Raji (cell line): Measurements from ENCODE around the gene SYT9.
A peak's percentile ranks its signal among the peaks of the same experiment; 100 is the strongest.

Experiments
- POLR2A ChIP-seq: IDR thresholded peaks from 2 replicates; pipeline ENCODE4 v1.6.1; 2011; ENCODE audit warnings: low read depth, low read length, control low read depth; ENCODE audit not compliant: insufficient read depth

Gene SYT9

DNA sequence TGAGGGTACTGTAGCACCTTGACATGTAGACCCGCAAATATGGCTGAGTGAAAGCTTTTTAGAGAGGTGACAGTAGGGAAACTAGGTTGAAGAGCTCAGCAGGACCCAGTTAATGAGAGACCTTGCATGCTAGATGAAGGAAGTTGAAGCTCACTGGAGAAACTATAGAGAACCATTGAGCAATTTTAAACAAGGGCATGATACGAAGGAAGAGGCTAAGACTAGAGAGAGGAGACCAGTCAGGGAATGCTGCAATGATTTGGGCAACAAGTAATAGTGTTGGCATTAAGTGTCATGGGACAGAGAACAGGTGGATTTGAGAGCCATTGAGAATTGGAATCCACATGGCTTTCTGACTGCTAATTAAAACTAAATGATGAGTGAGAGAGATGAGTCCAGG is 237.7 kb downstream of the SYT9 start:
- no peak for TF ChIP-seq POLR2A

DNA sequence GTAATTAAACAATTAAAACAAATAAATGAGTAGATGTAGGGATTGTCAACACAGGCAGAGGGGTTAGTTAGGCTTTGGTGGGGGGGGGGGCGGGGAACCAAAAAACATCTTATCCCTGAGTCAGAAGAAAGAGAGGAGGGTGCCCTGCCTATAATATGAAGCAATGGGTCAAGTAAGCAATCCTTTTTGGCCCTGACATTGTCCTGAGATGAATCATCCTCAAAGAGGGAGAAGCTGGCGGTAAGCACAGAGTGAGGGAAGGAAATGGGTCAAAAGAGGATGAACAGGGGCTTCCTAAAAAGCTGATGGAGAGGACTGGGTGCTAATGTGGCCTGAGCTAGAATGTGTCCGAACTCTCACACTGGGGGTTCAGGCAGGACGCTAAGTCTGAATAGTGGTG is 238.3 kb downstream of the SYT9 start:
- TF ChIP-seq POLR2A, result no peak

DNA sequence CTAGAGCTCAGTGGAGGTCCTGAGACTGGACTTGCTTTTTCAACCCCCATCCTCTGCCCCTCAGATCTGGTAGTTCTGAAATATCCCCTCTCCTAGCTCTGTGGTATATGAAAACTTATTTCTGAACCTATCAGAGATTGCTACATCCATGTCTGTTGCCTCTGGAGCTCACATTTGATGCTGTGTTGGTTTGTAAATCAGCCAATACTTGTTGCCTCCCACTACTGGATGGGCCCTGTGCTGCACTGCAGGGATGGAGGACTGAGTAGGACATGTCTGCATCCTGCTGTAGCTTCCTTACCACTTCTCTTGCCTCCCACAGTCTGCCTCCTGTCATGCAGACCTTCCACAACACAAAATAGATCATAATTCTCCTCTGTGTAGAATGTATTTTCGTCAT is 238.8 kb downstream of the SYT9 start:
- no peak for TF ChIP-seq POLR2A

DNA sequence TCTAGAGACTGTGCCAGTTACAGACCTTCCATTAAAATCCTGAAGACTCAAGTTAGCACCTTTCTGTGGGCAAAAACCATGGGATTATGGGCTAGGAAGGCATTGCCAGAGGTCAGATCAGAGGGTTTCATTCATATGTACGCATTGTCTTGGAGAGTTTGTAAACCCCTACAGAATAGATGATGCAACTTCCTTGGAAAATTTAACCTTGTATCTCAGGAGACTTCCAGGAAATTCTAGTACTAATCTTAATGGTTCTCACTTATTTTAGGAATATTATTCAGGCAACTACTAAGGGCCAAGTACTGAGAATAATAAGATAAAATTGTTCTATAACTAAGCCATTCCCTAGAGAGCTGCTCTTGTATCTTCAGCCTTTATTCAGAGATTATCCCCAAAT is 240.5 kb downstream of the SYT9 start:
- TF ChIP-seq POLR2A, result no peak

DNA sequence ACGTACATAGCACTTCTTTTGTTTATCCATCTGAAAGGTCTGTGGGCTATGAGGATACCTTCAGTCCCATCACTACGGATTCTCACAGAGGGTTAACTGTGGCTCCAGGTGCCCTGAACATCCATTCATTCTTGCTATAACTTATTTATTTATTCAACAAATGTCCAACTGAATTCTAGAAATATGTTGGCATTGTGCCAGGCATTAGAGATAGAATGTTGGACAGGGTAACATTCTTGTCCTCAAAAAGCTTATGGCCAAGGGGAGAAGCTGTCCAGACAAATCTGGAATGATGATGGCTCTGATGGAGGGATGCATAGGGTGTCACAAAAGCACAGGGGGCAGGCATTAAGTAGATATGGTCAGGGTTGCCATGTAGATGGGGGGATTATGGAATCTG is 242.0 kb downstream of the SYT9 start:
- no peak for TF ChIP-seq POLR2A

DNA sequence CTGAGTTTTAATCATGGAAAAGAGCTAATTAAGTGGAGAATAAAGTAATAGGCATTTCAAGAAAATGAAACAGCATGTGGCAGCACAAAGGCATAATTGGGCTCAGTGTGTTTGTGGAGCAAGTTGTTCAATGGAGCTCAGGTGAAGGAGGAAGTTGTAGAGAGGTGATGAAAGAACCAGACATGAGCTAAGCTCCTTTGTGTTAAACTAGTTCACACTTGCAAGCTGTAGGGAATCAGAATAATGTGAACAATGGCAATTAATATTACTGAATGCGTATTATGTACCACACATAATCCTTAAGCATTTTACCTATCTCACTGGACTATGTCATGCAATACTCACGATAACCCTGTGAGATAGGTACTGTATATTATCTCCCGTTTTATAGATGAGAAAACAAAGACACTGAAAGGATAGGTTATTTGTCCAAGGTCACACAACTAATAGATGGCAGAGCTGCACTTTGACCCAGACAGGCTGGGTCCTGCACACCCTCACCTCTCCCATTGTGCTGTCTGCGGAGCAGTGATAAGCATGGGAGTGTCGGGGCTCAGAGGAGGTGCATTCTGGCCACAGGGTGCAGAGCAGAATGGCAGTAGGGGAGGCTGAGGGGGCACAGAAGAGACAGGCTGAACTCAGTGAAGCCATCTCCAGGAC is 242.5 kb downstream of the SYT9 start:
- TF ChIP-seq POLR2A, result no peak

DNA sequence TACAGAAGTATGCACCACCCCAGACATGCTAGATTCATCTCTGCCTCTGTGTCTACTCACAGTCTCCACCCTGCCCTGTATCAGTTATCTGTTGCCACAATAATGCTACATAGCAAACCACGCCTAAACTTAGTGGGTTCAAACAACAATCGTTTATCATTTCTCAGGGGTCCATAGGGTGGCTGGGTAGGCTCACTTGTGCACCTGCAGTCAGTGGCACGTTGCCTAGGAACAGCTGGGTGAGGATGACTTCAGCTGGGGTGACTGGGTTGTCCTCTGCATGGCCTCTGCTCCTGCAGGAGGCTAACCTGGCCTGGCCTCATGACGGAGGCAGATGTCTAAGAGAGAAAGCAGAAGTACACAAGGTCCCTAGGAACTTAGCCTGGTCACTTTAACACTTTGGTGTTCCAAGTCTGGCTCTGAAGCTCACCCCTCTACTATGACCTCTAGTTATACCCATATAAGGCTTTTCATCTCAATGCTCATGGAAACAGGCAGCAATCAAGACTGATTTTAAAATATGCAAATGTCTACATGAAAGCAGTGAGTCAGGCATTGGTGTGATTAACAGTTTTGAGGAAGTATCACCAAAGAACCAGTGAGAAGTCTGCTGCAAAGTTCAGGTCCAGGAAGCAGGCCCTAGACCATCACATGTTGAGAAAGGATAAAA is 244.3 kb downstream of the SYT9 start:
- TF ChIP-seq POLR2A, result peak; percentile 53; the same call in 1 of the 2 replicates

DNA sequence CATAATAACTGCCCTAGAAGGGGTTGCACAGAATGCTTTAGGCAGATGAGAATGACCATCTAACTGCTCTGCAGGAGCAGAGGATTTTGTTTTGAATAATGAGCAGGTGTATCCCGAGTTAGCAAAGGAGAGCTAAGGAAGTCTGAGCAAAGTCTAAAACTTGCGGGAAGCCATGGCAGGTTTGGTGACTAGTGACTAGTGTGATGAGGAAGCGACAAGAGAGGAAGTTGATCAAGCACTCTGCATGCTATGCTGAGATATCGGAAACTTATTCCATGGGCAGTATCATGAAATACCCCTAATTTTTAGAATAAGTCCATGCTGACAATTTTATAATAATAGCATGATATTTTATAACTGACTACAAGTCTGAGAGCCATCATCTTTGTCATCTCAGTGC is 246.5 kb downstream of the SYT9 start:
- TF ChIP-seq POLR2A, result no peak

DNA sequence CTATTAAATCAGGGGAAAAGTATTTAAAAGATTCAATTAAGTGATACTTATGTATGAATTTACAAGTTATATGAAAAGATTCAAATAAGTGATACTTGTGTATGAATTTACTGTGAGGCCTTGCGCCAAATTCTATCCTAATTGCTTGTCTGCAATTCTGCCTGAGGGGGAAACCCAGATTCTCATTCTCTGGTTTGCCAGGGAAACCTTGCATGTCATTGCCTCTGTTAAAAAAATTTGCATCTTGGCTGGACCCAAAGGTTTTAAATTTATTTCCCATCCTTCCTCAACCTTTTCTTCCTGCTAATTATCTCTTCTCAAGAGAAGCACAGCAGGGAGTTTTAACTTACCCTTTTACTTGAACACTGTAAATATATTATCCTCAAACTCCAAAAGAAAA is 247.4 kb downstream of the SYT9 start:
- TF ChIP-seq POLR2A, result no peak

DNA sequence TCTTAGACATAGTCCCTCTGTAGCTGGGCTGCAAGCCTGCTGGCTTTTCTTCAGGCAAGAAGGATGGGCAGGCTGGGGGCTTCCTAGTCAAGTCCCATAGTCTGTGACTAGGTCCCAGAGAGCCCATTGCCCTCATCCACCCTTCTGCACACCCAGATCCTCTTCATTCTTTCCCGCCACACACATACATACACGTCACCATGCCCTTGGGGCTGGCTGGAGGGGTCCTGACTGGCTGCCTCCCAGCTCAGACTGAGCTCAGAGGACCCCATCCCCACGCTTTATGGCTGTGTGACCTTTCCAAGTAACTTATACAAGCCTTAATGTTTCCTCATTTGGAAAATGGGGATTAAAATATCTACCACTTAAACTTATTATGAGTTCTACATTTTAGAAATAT is 248.5 kb downstream of the SYT9 start:
- TF ChIP-seq POLR2A, result no peak

DNA sequence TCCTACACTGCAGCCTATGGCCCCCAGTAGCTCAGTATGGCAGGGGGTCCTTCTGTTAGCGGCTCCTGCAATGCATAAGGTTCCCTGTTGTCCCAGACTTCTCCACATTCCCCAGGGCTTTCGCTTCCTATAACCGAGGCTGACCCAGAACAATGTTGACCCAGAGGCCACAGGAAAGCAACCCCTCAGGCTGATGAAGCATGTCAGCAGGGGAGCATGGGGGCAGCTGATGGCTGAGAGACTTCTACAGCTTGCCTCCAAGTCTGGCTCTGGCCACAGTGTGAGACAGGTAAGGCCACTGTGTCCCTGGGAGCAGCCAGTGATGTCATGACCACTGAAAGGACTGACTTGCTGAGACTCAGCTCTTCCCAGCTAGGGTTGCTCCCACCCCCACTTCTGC is 249.5 kb downstream of the SYT9 start:
- no peak for TF ChIP-seq POLR2A

DNA sequence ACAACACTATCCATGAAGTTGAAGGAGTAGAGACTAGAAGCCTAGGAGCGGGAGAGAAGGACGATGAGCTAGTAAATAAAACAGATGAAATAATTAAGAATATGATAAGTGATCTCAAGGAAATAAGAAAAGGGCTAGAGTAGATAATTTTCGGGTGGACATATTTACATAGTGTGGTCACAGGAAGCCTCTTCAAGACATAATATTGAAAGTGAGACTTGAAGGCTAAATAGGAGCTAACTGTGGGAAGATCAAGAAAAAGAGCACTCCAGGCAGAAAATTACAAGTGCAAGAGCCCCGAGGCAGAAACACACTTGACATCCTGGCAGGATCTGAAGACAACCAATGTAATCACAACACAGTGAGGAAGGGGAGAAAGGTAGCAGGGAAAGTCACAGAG is 250.2 kb downstream of the SYT9 start:
- TF ChIP-seq POLR2A, result no peak

DNA sequence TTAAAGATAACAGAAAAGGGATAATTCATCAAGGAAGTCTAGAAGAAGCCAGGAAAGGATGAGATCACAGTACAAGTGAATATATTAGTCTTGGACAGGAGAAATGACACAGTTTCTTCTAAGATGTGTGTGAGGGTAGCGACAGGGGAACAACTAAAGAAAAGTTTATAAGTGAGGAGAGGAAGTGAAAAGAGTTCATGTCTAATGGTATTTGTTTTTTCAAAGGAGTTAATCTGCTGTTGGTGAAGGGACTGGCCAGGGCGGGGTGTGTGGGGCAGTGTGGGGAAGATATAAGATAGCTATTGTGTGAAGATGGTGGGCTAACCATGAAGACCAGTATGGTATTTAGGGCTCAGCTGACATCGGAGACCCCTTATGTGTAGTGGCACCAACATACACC is 254.5 kb downstream of the SYT9 start:
- TF ChIP-seq POLR2A, result no peak

DNA sequence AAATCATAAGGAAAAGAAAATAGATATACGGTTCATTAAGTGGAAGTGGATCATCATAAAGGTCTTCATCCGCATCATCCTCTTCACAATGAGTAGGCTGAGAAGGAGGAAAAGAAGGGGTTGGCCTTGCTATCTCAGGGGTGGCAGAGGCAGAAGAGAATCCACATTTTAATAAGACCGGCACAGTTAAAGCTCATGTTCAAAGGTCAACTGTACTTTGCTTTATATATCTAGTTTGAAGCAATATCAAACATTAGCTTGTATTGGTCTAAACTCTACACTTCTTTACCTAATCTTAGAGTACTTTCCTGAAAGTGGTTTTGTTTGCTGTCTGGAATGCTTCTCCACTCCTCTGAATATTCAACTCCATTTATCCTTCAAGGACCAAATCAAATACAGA is 256.4 kb downstream of the SYT9 start:
- TF ChIP-seq POLR2A, result no peak

DNA sequence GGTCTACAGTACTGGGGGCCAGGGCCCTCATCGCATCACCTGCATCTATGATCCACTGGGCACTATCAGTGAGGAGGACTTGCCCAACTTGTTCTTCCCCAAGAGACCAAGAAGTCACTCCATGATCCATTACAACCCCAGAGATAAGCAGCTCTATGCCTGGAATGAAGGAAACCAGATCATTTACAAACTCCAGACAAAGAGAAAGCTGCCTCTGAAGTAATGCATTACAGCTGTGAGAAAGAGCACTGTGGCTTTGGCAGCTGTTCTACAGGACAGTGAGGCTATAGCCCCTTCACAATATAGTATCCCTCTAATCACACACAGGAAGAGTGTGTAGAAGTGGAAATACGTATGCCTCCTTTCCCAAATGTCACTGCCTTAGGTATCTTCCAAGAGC is 258.3 kb downstream of the SYT9 start:
- no peak for TF ChIP-seq POLR2A

DNA sequence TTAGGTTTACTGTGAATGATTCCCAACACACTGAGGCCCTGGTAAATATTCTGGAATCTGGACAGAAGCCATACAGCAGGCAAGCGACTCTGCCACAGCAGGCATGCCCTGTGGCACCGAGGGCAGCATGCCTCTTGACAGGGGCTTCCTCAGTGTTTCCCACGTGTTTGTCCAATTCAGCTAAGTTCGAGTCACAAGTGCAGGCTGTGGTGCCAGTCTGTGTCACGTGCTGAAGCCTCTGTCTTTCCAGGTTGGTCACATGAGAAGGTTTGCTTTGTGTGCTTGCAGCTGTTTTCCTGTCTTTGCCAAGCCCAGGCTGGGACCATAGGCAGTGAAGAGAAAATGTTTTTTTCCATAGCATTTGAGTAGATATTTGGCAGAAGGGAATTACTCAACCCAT is 259.7 kb downstream of the SYT9 start:
- TF ChIP-seq POLR2A, result no peak

DNA sequence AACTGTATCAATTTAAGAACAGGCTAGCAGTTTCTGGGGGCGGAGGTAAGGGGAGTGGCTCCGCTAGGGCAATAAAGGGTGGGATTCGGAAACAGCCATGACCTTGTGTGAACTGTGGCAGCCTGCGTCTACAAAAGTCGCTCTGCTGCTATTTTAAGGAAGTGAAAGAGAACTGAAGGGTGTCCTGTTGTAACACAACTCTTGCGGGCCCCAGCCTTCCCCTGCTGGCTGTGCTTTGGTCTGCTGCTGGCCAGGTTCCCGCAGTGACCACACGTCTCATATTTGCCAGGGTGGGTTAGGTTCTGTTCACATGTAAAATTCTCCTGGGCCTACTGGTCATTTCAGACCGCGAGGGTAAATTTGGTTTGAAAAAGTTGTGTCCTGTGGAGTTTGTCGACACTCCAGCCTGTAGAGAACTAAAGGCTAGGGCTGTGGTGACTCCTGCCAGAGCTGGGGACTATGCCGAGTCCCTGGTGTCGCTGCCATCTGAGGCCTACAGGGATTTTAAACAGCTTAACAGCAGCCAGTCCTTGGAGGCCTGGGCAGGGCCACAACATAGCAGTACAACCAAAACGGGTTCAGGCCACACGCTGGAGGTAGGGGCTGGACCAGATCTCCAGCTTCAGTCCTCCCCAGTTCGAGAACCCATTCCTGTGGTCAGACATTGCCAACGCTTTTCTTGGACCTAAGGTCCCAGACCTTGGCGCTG is 261.0 kb downstream of the SYT9 start:
- TF ChIP-seq POLR2A, result 0 out of 2 replicates have a peak, but pooled peaks have one; percentile 45
